ENCODE measurements around the gene SPACA6.

DNA sequence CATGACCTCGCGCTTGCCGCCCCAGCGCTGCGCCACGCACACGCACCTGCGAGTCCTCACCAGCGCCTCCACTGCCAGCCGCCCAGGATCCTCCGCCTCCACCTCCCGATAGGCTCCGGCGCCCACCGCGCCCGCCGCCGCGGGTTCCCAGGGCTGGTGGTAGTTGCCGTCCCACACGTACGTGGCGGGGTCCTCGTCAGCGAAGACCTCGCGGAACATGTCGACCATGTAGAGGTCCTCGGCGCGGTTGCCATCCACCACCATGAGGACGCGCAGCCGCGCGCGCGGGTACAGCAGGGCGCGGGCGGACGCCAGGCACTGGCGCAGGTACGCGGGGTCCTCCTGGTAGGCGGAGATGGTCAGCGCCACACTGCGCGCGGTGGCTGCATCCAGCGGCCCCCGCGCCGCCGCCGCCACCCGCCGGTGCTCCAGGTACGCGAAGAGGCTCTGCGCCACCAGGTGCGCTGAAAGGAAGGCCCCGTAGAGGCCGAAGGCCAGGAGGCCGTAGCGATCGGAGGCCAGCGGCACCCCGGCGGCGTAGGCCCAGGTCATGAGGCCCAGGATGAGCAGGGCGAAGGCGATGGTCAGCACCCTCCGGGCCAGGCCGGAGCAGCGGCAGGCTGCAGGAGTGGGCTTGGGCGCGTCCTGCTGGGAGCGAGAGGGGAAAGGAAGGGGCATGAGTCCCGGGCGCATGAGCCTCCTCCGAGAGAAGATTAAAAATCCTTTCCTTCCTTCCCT lies 26.3 kb downstream of the SPACA6 start:
- TF ChIP-seq POLR2AphosphoS5 (IDR thresholded peaks at IDR 0.05; ENCODE audit: borderline replicate concordance, low read depth, low read length), result no peak
- TF ChIP-seq EZH2 (IDR thresholded peaks at IDR 0.05), result no peak
- no peak for TF ChIP-seq FOXP2 (optimal IDR thresholded peaks at IDR 0.05; ENCODE audit: control extremely low read depth, extremely low read length, insufficient read depth)

Data from SK-N-MC (cell line).